HG03060 (cell line): ENCODE measurements around the gene WWTR1.
A peak's percentile ranks its signal among the peaks of the same experiment; 100 is the strongest.

Source experiments
- ATAC-seq: cut with Tn5 transposase; IDR thresholded peaks from one replicate; pipeline ENCODE4 v1.9.1; 2021; ENCODE audit warnings: low read depth, moderate number of reproducible peaks; ENCODE audit not compliant: unreplicated experiment

WWTR1 gene

GRCh38 chr3:149596134-149596770 is 61.6 kb downstream of the WWTR1 start:
- ATAC-seq: no peak

- no peak for ATAC-seq
Observed at GRCh38 chr3:149593418-149594160, 64.2 kb downstream of the WWTR1 start.

GRCh38 chr3:149592758-149593240 is 65.0 kb downstream of the WWTR1 start:
- no peak for ATAC-seq

- no peak for ATAC-seq
Observed at GRCh38 chr3:149590691-149591441, 67.0 kb downstream of the WWTR1 start.

GRCh38 chr3:149589332-149589731 is 68.5 kb downstream of the WWTR1 start:
- no peak for ATAC-seq

GRCh38 chr3:149588909-149589308 is 68.9 kb downstream of the WWTR1 start:
- ATAC-seq: no peak

- no peak for ATAC-seq
Observed at GRCh38 chr3:149587383-149587782, 70.4 kb downstream of the WWTR1 start.

- no peak for ATAC-seq
Observed at GRCh38 chr3:149586871-149587270, 71.0 kb downstream of the WWTR1 start.

- peak; percentile 88 for ATAC-seq
Observed at GRCh38 chr3:149585401-149585726, 72.5 kb downstream of the WWTR1 start.

GRCh38 chr3:149583921-149584635 is 73.7 kb downstream of the WWTR1 start:
- no peak for ATAC-seq

- no peak for ATAC-seq
Observed at GRCh38 chr3:149582395-149582794, 75.4 kb downstream of the WWTR1 start.

GRCh38 chr3:149581681-149582370 is 76.0 kb downstream of the WWTR1 start:
- ATAC-seq: no peak

- no peak for ATAC-seq
Observed at GRCh38 chr3:149581248-149581647, 76.6 kb downstream of the WWTR1 start.

- ATAC-seq: peak; percentile 34
Observed at GRCh38 chr3:149579838-149580542, 77.8 kb downstream of the WWTR1 start.

- no peak for ATAC-seq
Observed at GRCh38 chr3:149579161-149579560, 78.7 kb downstream of the WWTR1 start.

- ATAC-seq: no peak
Observed at GRCh38 chr3:149577801-149578200, 80.0 kb downstream of the WWTR1 start.

- no peak for ATAC-seq
Observed at GRCh38 chr3:149575961-149576564, 81.8 kb downstream of the WWTR1 start.

GRCh38 chr3:149575213-149575960 is 82.4 kb downstream of the WWTR1 start:
- ATAC-seq: no peak
